ENCODE data around the gene XPNPEP3.
"Not testable (repeated sequence)": the region's sequence is repeated elsewhere in the genome, so short reads cannot be mapped to it uniquely, and the experiment has no call there.

XPNPEP3 gene

DNA sequence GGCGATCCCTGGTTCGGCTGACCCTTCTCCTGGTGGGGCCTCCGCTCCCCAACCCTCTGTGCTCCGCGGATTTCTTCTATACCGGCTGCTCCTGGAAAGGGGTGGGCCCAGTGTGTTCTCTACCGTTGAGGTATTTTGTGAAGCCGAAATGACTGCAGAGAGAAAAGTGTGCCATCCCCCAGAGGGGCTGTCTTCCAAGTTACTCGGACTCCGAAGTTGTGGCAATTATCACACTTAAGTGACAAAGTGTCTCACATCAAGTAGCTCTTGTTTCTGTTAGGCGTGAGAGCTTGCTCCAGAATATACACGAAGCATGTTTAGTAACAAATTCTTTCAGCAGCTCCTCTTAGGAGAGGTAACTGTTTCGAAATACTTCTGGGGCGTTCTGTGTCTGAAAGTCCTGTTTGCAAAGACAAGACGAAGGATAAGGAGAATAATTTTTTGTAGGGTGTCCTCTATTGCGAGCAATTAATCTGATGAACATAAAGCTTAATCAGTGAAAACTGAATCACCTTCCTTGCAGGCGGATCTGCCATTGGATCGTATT, 434 bp downstream of the XPNPEP3 start:
- DNase-seq = no peak

- no peak for DNase-seq
These were observed 5.1 kb downstream of the XPNPEP3 start, which contains the start of gene DNAJB7 for GRCh38 chr22:40862013-40862412. TSS of gene DNAJB7 (minus strand) at chr22:40862113. CDS start at chr22:40861994, 119 bp downstream.

DNA sequence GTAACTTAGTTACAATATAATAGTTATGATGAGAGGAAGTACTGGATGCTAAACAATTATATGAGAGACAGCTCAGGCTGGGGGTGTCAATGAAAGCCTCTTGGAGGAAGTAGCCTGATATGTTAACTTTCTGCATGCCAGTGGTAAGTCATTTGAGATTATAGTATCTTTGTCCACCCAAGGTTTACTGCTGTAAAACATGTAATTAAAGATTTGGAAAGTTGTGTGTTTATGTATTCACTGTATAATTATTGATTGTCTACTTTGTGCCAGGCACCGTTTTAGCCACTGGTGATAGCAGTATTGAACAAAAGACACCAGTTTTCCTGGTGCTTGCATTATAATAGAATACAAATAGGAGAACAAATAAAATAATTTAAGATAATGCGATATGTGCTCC, 5.6 kb downstream of the XPNPEP3 start:
- no peak for DNase-seq

DNA sequence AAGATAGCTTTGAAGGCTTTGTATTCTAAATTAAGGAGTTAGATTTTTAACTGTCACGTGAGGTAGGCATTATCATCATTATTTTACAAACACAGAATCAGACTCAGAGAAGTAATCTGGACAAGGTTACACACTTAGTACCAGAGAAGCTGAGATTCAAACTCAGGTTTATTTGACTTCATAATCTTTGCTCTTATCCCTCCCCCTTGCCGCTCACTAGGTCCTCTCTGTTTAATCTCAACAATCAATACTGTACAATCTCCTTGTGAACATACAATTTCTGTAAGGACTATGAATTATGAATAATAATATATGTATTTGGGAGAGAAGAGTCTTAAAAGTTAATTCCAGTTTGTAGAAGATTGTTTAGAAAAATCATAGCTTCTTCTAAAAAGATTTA, 10.2 kb downstream of the XPNPEP3 start:
- DNase-seq = no peak

- DNase-seq = not testable (repeated sequence)
These were observed 11.4 kb downstream of the XPNPEP3 start for GRCh38 chr22:40868379-40868778.

DNA sequence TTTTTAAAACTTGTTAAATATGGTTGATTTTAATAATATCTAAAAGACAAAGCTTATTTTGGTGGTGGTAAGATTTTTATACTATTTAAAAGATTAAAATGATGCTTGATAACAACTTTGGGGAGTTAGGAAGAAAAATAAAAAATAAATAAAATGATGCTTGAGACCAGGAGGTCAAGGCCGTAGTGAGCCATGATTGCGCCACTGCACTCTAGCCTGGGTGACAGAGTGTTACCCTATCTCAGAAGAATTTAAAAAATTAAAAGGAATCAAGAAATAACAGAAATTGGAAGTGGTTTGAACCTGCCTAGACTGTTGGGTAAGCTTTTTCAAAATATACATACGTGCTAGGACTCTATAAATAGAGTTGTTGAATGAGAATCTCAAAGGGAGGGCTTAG, 17.1 kb downstream of the XPNPEP3 start:
- no peak for DNase-seq

- DNase-seq = no peak
These were observed 18.2 kb downstream of the XPNPEP3 start for GRCh38 chr22:40875111-40875510.

GRCh38 chr22:40876907-40877306, 20.0 kb downstream of the XPNPEP3 start:
- no peak for DNase-seq

GRCh38 chr22:40877488-40877887, 20.5 kb downstream of the XPNPEP3 start:
- DNase-seq = no peak

DNA sequence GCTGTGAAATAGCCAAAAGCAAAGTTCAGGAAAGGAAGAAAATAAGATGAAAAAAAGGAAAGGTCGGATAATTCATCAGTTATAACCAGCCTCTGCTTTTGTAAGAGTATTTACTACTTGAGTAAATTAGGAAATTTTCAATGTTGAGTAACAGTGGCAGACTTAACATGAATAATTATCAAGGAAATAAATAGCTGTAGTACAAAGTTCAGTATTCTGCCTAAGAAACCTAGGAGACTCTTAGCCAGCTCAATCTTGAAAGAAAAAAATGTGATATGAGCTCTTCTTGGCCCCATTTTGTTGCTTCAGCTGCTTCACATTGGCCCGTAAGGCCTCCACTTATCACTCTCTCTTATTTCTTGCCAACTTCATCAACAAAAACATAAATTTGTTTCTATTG, 22.0 kb downstream of the XPNPEP3 start:
- no peak for DNase-seq

- no peak for DNase-seq
These were observed 32.2 kb downstream of the XPNPEP3 start for GRCh38 chr22:40889116-40889515.

GRCh38 chr22:40890881-40891280, 33.9 kb downstream of the XPNPEP3 start:
- no peak for DNase-seq

- DNase-seq = no peak
These were observed 37.5 kb downstream of the XPNPEP3 start for GRCh38 chr22:40894417-40894816.

- no peak for DNase-seq
These were observed 42.0 kb downstream of the XPNPEP3 start for GRCh38 chr22:40898850-40899357.

DNA sequence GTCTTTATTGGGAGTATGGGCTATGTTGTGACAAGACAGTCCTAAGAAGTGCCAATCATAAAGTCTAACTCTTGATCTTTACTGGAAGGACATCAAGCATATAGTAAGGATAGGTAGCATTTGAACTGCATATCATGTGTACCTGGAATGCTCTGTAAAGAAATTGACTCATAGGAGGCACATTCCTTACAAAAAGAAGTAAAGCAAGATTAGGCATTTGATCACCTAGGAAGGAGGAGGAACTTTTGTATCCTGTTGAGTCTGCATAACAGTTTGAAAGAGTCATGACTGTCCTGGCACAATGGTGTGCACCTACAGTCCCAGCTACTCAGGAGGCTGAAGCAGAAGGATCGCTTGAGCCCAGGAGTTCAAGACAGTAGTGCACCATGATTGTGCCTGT, 47.2 kb downstream of the XPNPEP3 start:
- no peak for DNase-seq

DNA sequence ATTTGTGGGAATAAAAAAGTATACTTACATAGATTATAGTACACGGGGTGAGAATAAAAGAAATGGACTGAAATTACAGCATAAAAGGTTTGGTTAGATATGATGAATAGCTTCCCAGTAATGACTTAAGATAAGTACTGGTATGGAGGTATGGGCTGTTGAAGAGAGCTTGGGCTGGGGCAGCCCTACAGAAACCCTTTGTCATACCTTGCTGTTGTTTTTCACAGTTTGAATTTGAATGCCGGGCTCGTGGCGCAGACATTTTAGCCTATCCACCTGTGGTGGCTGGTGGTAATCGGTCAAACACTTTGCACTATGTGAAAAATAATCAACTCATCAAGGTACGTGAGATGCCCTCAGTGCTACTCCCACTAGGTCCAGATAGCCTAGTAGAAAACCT, 51.9 kb downstream of the XPNPEP3 start:
- no peak for DNase-seq

GRCh38 chr22:40911772-40912171, 54.8 kb downstream of the XPNPEP3 start:
- no peak for DNase-seq

DNA sequence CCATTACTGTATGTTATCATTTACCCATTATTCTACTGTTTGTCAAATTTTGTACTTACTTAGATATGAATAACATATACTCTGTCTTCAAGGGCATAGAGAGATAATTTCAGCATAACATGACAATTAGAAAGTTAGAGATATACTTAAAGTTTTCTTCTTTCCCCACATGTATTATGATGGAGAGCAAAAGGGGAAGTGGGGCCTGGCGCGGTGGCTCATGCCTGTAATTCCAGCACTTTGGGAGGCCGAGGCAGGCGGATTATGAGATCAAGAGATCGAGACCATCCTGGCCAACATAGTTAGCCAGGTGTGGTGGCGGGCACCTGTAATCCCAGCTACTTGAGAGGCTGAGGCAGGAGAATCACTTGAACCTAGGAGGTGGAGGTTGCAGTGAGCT, 56.0 kb downstream of the XPNPEP3 start:
- DNase-seq = not testable (repeated sequence)

DNA sequence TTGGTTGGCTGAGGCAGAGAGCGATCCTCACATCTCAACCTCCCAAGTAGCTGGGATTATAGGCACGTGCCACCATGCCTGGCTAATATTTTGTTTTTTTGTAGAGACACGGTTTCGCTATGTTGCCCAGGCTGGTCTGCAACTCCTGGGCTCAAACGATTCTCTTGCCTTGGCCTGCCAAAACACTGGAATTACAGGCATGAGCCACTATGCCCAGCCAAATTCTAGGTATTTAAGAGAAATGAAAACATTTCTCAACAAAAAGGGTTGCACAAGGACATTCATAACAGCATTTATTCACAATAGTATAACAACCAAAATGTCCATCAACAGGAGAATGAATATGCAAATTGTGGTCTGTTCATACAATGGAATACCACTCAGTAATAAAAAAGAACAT, 62.5 kb downstream of the XPNPEP3 start:
- no peak for DNase-seq

- DNase-seq = no peak
These were observed 63.6 kb downstream of the XPNPEP3 start for GRCh38 chr22:40920526-40920925.

DNA sequence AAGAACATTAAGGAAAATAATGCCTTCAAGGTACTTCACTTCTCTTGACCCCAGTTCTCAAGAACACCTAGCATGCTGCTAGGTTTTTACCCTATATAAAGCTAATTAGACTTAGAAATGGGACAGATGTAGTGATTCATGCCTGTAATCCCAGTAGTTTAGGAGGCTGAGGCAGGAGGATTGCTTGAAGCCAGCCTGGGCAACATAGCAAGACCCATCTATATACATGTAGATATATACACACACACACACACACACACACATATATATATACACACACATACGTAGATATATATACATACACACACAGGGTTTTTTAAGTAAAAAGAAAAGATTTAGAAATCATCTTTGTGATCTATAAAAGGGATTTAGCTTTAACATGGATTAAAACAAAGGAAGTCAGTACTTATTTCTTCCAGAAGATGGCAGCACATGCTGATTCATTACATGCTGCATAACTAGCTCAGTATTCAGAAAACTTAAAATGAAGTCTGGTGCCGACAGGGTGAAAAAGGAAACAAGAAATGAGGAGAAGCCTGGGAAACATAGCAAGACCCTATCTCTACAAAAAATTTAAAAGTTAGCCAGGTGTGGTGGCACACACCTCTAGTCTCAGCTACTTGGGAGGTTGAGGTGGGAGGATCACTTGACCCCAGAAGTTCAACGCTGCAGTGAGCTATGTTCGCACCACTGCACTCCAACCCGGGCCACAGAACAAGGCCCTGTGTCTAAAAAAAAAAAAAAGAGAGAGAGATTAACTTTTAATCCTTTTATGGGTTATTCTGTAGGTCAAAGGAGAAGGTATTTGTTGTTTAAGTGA, 65.7 kb downstream of the XPNPEP3 start:
- peak; percentile 21 for DNase-seq

DNA sequence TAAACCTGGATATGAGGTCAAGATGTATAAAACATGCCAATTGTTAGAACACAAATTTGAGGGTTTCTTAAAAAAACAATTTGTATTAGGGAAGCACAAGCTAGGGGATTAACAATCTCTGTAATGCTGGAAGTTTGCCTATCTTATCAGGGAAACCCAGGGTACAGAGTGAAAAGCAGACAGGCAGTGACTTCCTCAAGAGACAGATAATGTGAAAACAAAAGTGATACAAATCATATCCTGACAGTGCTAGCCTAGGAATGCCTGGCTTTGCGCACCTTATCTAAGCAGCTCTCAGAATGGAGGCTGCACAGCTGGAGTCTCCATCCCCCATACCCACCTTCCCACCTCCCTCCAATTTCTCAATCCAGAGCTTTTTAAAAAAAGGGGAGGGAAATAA, 71.7 kb downstream of the XPNPEP3 start:
- no peak for DNase-seq

GRCh38 chr22:40932396-40932795, 75.4 kb downstream of the XPNPEP3 start:
- no peak for DNase-seq

DNA sequence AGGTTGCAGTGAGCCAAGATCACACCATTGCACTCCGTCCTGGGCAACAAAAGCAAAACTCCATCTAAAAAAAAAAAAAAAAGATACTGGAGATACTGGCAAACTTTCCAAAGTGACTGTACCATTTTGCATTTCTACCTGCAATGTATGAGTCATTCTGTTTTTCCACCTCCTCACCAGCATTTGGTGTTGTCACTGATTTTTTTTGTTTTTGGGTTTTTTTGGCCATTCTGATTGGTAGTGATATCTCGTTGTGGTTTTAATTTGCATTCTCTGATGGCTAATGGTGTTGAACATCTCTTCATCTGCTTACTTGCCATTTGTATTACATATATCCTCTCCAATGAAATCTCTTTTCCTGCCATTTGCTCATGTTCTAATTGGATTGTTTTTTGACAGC, 82.3 kb downstream of the XPNPEP3 start:
- DNase-seq = no peak

Measured in effector CD4-positive, alpha-beta T cell (primary cell).